ENCODE results near the gene EIPR1.

- no peak for TF ChIP-seq TAF1 (IDR thresholded peaks at IDR 0.05; ENCODE audit: borderline replicate concordance, low read depth, low read length)
- TF ChIP-seq POLR2AphosphoS5 (IDR thresholded peaks at IDR 0.05; ENCODE audit: low read depth, low read length): no peak
Measured at GRCh38 chr2:3403587-3404334, 26.1 kb upstream of the EIPR1 start.
